ENCODE results near the gene GALNT2.
A peak's percentile ranks its signal among the peaks of the same experiment; 100 is the strongest.

The GALNT2 gene
- total RNA-seq: 19.5 to 42.7 reads per million in 2 donors

- peak; percentile 80 for DNase-seq
Observed at GRCh38 chr1:230066466-230067404, at the start of gene GALNT2. GALNT2 (plus strand) TSS chr1:230067238; CDS start chr1:230067281, 43 bp downstream.

- no peak for DNase-seq
Observed at GRCh38 chr1:230020451-230020850, 46.6 kb upstream of the GALNT2 start.

GRCh38 chr1:230022666-230023380 is 44.2 kb upstream of the GALNT2 start:
- no peak for DNase-seq

GRCh38 chr1:230025686-230026085 is 41.4 kb upstream of the GALNT2 start:
- no peak for DNase-seq

- no peak for DNase-seq
Observed at GRCh38 chr1:230026139-230026538, 40.9 kb upstream of the GALNT2 start.

- no peak for DNase-seq
Observed at GRCh38 chr1:230026572-230026971, 40.5 kb upstream of the GALNT2 start.

GRCh38 chr1:230028602-230029223 is 38.3 kb upstream of the GALNT2 start:
- no peak for DNase-seq

GRCh38 chr1:230029244-230029941 is 37.6 kb upstream of the GALNT2 start:
- DNase-seq: no peak

- no peak for DNase-seq
Observed at GRCh38 chr1:230030122-230030821, 36.8 kb upstream of the GALNT2 start.

- no peak for DNase-seq
Observed at GRCh38 chr1:230031131-230031530, 35.9 kb upstream of the GALNT2 start.

GRCh38 chr1:230032516-230033281 is 34.3 kb upstream of the GALNT2 start:
- DNase-seq: no peak

- no peak for DNase-seq
Observed at GRCh38 chr1:230037261-230037660, 29.8 kb upstream of the GALNT2 start.

- no peak for DNase-seq
Observed at GRCh38 chr1:230040440-230040839, 26.6 kb upstream of the GALNT2 start.

GRCh38 chr1:230043081-230043480 is 24.0 kb upstream of the GALNT2 start:
- DNase-seq: no peak

GRCh38 chr1:230044729-230045128 is 22.3 kb upstream of the GALNT2 start:
- DNase-seq: no peak

- no peak for DNase-seq
Observed at GRCh38 chr1:230047114-230047865, 19.7 kb upstream of the GALNT2 start.

- DNase-seq: no peak
Observed at GRCh38 chr1:230048322-230048721, 18.7 kb upstream of the GALNT2 start.

GRCh38 chr1:230048922-230049321 is 18.1 kb upstream of the GALNT2 start:
- DNase-seq: no peak

- DNase-seq: no peak
Observed at GRCh38 chr1:230049731-230050130, 17.3 kb upstream of the GALNT2 start.

GRCh38 chr1:230050973-230051735 is 15.9 kb upstream of the GALNT2 start:
- no peak for DNase-seq
